GM19324 (cell line): ENCODE measurements around the gene LMBR1L.

Source experiments
- ATAC-seq: cut with Tn5 transposase; IDR thresholded peaks from one replicate; pipeline ENCODE4 v1.9.1; 2021; ENCODE audit warnings: mild to moderate bottlenecking, moderate library complexity; ENCODE audit not compliant: unreplicated experiment, low FRiP score

Gene LMBR1L

GRCh38 chr12:49121047-49121696 is 10.5 kb upstream of the LMBR1L start:
- ATAC-seq, result no peak

GRCh38 chr12:49111206-49111605 is 559 bp upstream of the LMBR1L start:
- ATAC-seq, result no peak

- no peak for ATAC-seq
Measured at GRCh38 chr12:49109641-49110463, 795 bp downstream of the LMBR1L start.

GRCh38 chr12:49108958-49109404 is 1.7 kb downstream of the LMBR1L start:
- ATAC-seq, result no peak

- no peak for ATAC-seq
Measured at GRCh38 chr12:49105504-49106084, 5.1 kb downstream of the LMBR1L start.

GRCh38 chr12:49104822-49105221 is 5.8 kb downstream of the LMBR1L start:
- ATAC-seq, result no peak

GRCh38 chr12:49100380-49100779 is 10.3 kb downstream of the LMBR1L start:
- no peak for ATAC-seq

- no peak for ATAC-seq
Measured at GRCh38 chr12:49098703-49099102, 11.9 kb downstream of the LMBR1L start.

- no peak for ATAC-seq
Measured at GRCh38 chr12:49098035-49098451, 12.6 kb downstream of the LMBR1L start.

GRCh38 chr12:49097381-49097780 is 13.3 kb downstream of the LMBR1L start:
- ATAC-seq, result no peak

GRCh38 chr12:49094975-49095365 is 15.7 kb downstream of the LMBR1L start:
- no peak for ATAC-seq

GRCh38 chr12:49094160-49094974 is 16.3 kb downstream of the LMBR1L start, which contains the start of gene DHH:
DHH (minus strand) TSS chr12:49094801; CDS start chr12:49094512, 289 bp downstream.
- no peak for ATAC-seq

- no peak for ATAC-seq
Measured at GRCh38 chr12:49093792-49094159, 16.9 kb downstream of the LMBR1L start.

GRCh38 chr12:49092816-49093406 is 17.7 kb downstream of the LMBR1L start:
- no peak for ATAC-seq

GRCh38 chr12:49092086-49092815 is 18.4 kb downstream of the LMBR1L start:
- no peak for ATAC-seq

- ATAC-seq, result no peak
Measured at GRCh38 chr12:49091836-49092085, 18.9 kb downstream of the LMBR1L start.

GRCh38 chr12:49091056-49091835 is 19.4 kb downstream of the LMBR1L start:
- ATAC-seq, result no peak

- ATAC-seq, result no peak
Measured at GRCh38 chr12:49089821-49090773, 20.6 kb downstream of the LMBR1L start.
